22Rv1 (cell line): Measurements from ENCODE around the gene PCYOX1L.

Experiments used
- H3K27ac ChIP-seq: fragments of 450-650 bp; 2 replicates; pipeline ENCODE4 v1.5.1; 2017
- CTCF ChIP-seq: fragments of 450-650 bp; IDR thresholded peaks from 2 replicates; pipeline ENCODE4 v1.5.1; 2017; ENCODE audit warnings: mild to moderate bottlenecking
- ZFX ChIP-seq: fragments of 450-650 bp; IDR thresholded peaks from 2 replicates; pipeline ENCODE4 v1.6.1; 2017; ENCODE audit warnings: antibody characterized with exemption, borderline replicate concordance

Gene PCYOX1L

GRCh38 chr5:149315753-149316152, 42.1 kb upstream of the PCYOX1L start:
- H3K27ac ChIP-seq = no peak overlapping the region
- no peak for TF ChIP-seq CTCF

GRCh38 chr5:149317281-149318048, 40.4 kb upstream of the PCYOX1L start:
- no peak overlapping the region for H3K27ac ChIP-seq
- TF ChIP-seq ZFX (no peak), CTCF (peak; percentile 81)

GRCh38 chr5:149319174-149319573, 38.7 kb upstream of the PCYOX1L start:
- TF ChIP-seq CTCF (no peak), ZFX (no peak)

GRCh38 chr5:149320791-149321330, 37.0 kb upstream of the PCYOX1L start:
- H3K27ac ChIP-seq = peak overlapping the region; percentile 72
- TF ChIP-seq ZFX = no peak
- TF ChIP-seq CTCF = no peak

More at GRCh38 chr5:149319174-149319573, 38.7 kb upstream of the PCYOX1L start:
- no peak overlapping the region for H3K27ac ChIP-seq

GRCh38 chr5:149322518-149322917, 35.3 kb upstream of the PCYOX1L start:
- no peak for TF ChIP-seq CTCF
- no peak for TF ChIP-seq ZFX

GRCh38 chr5:149323210-149323609, 34.6 kb upstream of the PCYOX1L start:
- TF ChIP-seq CTCF = no peak

More at GRCh38 chr5:149322518-149322917, 35.3 kb upstream of the PCYOX1L start:
- H3K27ac ChIP-seq = no peak overlapping the region

GRCh38 chr5:149323621-149324205, 34.1 kb upstream of the PCYOX1L start:
- TF ChIP-seq ZFX (no peak), CTCF (no peak)

More at GRCh38 chr5:149323210-149323609, 34.6 kb upstream of the PCYOX1L start:
- no peak overlapping the region for H3K27ac ChIP-seq

More at GRCh38 chr5:149323621-149324205, 34.1 kb upstream of the PCYOX1L start:
- H3K27ac ChIP-seq = no peak overlapping the region
